C4-2B (cell line): ENCODE results near the gene AKR7A2.

ENCODE experiments used
- CTCF ChIP-seq: fragments of 450-650 bp; conservative IDR thresholded peaks from 2 replicates; pipeline ENCODE4 v1.5.1; 2017; ENCODE audit warnings: mild to moderate bottlenecking
- ZFX ChIP-seq: fragments of 450-650 bp; IDR thresholded peaks from 2 replicates; pipeline ENCODE4 v1.6.1; 2017

GRCh38 chr1:19359357-19359756 is 47.4 kb upstream of the AKR7A2 start:
- TF ChIP-seq CTCF (no peak), ZFX (no peak)
